Neutrophil (primary cell): Measurements from ENCODE around the gene PRKCE.

Experiments used
- H3K27ac ChIP-seq: fragments of 200-600 bp; sonication (generic); 2 replicates; pipeline ENCODE4 v1.5.1; 2016; ENCODE audit warnings: mild to moderate bottlenecking, moderate library complexity
- H3K27me3 ChIP-seq: fragments of 200-600 bp; sonication (generic); 2 replicates; pipeline ENCODE4 v1.6.0; 2016; ENCODE audit warnings: mild to moderate bottlenecking
- H3K36me3 ChIP-seq: fragments of 200-600 bp; sonication (generic); 2 replicates; pipeline ENCODE4 v1.5.1; 2017
- H3K4me1 ChIP-seq, 2 experiments: fragments of 200-600 bp in 1 of 2; sonication (generic) in 1 of 2; 1 replicate in 1 of 2; 2 replicates in 1 of 2; pipeline versions ENCODE4 v1.5.1 to v1.6.1; 2013 to 2016; ENCODE audit warnings: low read depth in 1 of 2, low read length in 1 of 2, mild to moderate bottlenecking in 1 of 2, moderate library complexity in 1 of 2; ENCODE audit not compliant: control insufficient read depth in 1 of 2, insufficient read depth in 1 of 2
- H3K4me3 ChIP-seq, 2 experiments: fragments of 200-600 bp in 1 of 2; sonication (generic) in 1 of 2; 1 replicate in 1 of 2; 2 replicates in 1 of 2; pipeline ENCODE4 v1.5.1; 2013 to 2016; ENCODE audit warnings: low read depth in 1 of 2, low read length in 1 of 2, mild to moderate bottlenecking in 1 of 2, moderate library complexity in 1 of 2
- H3K9me3 ChIP-seq: fragments of 200-600 bp; sonication (generic); 2 replicates; pipeline ENCODE4 v1.5.1; 2016
- CTCF ChIP-seq: fragments of 200-600 bp; sonication (generic); IDR thresholded peaks from 2 replicates; pipeline ENCODE4 v1.5.1; 2016; ENCODE audit warnings: antibody characterized with exemption

PRKCE gene

GRCh38 chr2:46067062-46067461 lies 415.6 kb downstream of the PRKCE start:
- Histone ChIP-seq H3K27me3 (no peaks in the 10 kb centered on the region), H3K36me3 (no peaks in the 10 kb centered on the region), H3K9me3 (no peaks in the 10 kb centered on the region), H3K4me3 (no peak overlapping the region), H3K4me1 (no peaks in the 10 kb centered on the region), H3K27ac (no peak overlapping the region)
- TF ChIP-seq CTCF: no peak

- Histone ChIP-seq H3K4me3 (no peak overlapping the region), H3K27ac (no peak overlapping the region), H3K36me3 (no peaks in the 10 kb centered on the region), H3K4me1 (no peaks in the 10 kb centered on the region), H3K27me3 (no peaks in the 10 kb centered on the region), H3K9me3 (no peaks in the 10 kb centered on the region)
- no peak for TF ChIP-seq CTCF
Observed at GRCh38 chr2:46067501-46068305, 416.2 kb downstream of the PRKCE start.

GRCh38 chr2:46068636-46069035 lies 417.2 kb downstream of the PRKCE start:
- H3K4me3 ChIP-seq: no peak overlapping the region
- no peak for TF ChIP-seq CTCF
- H3K4me1 ChIP-seq: no peaks in the 10 kb centered on the region
- no peak overlapping the region for H3K27ac ChIP-seq
- no peaks in the 10 kb centered on the region for H3K27me3 ChIP-seq
- H3K36me3 ChIP-seq: no peaks in the 10 kb centered on the region
- no peaks in the 10 kb centered on the region for H3K9me3 ChIP-seq

GRCh38 chr2:46071074-46071473 lies 419.6 kb downstream of the PRKCE start:
- no peaks in the 10 kb centered on the region for H3K9me3 ChIP-seq
- TF ChIP-seq CTCF: no peak
- H3K36me3 ChIP-seq: no peaks in the 10 kb centered on the region
- no peaks in the 10 kb centered on the region for H3K27me3 ChIP-seq
- H3K4me1 ChIP-seq: no peaks in the 10 kb centered on the region
- no peak overlapping the region for H3K4me3 ChIP-seq
- no peak overlapping the region for H3K27ac ChIP-seq

GRCh38 chr2:46072101-46072820 lies 420.8 kb downstream of the PRKCE start:
- TF ChIP-seq CTCF: no peak
- H3K4me1 ChIP-seq: no peaks in the 10 kb centered on the region
- no peaks in the 10 kb centered on the region for H3K9me3 ChIP-seq
- H3K4me3 ChIP-seq: no peak overlapping the region
- no peaks in the 10 kb centered on the region for H3K27me3 ChIP-seq
- H3K36me3 ChIP-seq: no peaks in the 10 kb centered on the region
- H3K27ac ChIP-seq: no peak overlapping the region
